RWPE2 (cell line): Measurements from ENCODE around the gene IRF2BP1.

Source experiments
- ATAC-seq: fragments of 200-7000 bp; cut with Tn5 transposase; 3 replicates; pipeline ENCODE4 v1.9.1; 2021; ENCODE audit warnings: low read depth
- DNase-seq: peaks from one replicate; pipeline ENCODE4 v3.0.0-alpha.2; 2020; ENCODE audit warnings: low spot score
- H3K27ac ChIP-seq: fragments of 450-650 bp; 2 replicates; pipeline ENCODE4 v1.5.1; 2017; ENCODE audit warnings: mild to moderate bottlenecking; ENCODE audit not compliant: poor library complexity, severe bottlenecking
- H3K27me3 ChIP-seq: fragments of 250-450 bp; sonication (Bioruptor Pico); 2 replicates; pipeline ENCODE4 v1.5.1; 2021; ENCODE audit warnings: mild to moderate bottlenecking, moderate library complexity; ENCODE audit not compliant: insufficient read depth, poor library complexity, severe bottlenecking
- H3K36me3 ChIP-seq: fragments of 250-450 bp; sonication (Bioruptor Pico); 2 replicates; pipeline ENCODE4 v1.5.1; 2020; ENCODE audit warnings: low read depth, mild to moderate bottlenecking, moderate library complexity
- H3K4me1 ChIP-seq: fragments of 250-450 bp; sonication (Bioruptor Pico); 2 replicates; pipeline ENCODE4 v1.5.1; 2021; ENCODE audit warnings: mild to moderate bottlenecking, moderate library complexity; ENCODE audit not compliant: insufficient read depth, poor library complexity, severe bottlenecking
- H3K4me3 ChIP-seq: fragments of 250-450 bp; sonication (Bioruptor Pico); 2 replicates; pipeline ENCODE4 v1.5.1; 2021; ENCODE audit warnings: mild to moderate bottlenecking, moderate library complexity; ENCODE audit not compliant: severe bottlenecking
- H3K9me3 ChIP-seq: fragments of 250-450 bp; sonication (Bioruptor Pico); 2 replicates; pipeline ENCODE4 v1.5.1; 2021; ENCODE audit warnings: mild to moderate bottlenecking, moderate library complexity; ENCODE audit not compliant: severe bottlenecking
- TF ChIP-seq, protein P1 (sequence below): fragments of 450-650 bp; IDR thresholded peaks from one replicate; pipeline ENCODE4 v1.5.1; 2017; ENCODE audit warnings: mild to moderate bottlenecking, moderate library complexity; ENCODE audit not compliant: poor library complexity, severe bottlenecking

IRF2BP1 gene, protein sequence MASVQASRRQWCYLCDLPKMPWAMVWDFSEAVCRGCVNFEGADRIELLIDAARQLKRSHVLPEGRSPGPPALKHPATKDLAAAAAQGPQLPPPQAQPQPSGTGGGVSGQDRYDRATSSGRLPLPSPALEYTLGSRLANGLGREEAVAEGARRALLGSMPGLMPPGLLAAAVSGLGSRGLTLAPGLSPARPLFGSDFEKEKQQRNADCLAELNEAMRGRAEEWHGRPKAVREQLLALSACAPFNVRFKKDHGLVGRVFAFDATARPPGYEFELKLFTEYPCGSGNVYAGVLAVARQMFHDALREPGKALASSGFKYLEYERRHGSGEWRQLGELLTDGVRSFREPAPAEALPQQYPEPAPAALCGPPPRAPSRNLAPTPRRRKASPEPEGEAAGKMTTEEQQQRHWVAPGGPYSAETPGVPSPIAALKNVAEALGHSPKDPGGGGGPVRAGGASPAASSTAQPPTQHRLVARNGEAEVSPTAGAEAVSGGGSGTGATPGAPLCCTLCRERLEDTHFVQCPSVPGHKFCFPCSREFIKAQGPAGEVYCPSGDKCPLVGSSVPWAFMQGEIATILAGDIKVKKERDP

DNA sequence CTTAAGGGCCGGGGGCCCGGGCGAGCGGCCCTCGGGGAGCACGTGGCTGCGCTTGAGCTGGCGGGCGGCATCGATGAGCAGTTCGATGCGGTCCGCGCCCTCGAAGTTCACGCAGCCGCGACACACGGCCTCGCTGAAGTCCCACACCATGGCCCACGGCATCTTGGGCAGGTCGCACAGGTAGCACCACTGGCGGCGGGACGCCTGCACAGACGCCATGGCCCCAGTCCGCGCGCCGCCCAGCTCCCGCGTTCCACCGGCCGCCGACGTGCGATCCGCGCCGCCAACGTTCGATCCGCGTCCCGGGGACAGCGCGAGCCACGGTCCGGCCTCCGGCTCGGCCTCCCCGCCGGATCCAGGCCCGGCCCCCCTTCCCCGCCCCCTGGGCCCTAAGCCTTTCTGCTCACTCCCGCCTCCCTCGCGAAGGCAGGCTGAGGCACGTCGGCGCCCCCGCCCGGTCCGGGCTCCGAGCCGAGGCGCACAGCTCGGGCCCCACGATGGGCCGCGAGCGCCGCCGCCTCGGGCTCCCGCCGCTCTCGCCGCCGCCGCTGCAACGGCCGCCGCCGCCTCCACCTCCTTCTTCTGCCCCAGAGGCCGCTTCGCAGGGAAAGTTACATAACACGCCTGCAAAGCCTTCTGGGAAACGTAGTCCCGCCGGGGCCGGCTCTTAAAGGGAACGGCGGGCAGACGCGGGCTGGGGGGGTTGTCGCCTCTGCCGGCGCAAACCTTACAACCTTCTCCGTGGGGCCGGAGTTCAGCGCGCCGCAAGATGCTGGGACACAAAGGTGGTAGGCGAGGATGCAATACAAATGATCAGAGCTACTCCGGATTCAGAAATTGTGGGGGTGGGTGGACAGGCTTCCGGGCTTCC is at the start of gene IRF2BP1:
Gene IRF2BP1, minus strand, starts transcription at position 586 of the 871 bp plus-strand sequence. Its CDS starts 367 bp downstream, at position 219.
- TF ChIP-seq, protein P1, sequence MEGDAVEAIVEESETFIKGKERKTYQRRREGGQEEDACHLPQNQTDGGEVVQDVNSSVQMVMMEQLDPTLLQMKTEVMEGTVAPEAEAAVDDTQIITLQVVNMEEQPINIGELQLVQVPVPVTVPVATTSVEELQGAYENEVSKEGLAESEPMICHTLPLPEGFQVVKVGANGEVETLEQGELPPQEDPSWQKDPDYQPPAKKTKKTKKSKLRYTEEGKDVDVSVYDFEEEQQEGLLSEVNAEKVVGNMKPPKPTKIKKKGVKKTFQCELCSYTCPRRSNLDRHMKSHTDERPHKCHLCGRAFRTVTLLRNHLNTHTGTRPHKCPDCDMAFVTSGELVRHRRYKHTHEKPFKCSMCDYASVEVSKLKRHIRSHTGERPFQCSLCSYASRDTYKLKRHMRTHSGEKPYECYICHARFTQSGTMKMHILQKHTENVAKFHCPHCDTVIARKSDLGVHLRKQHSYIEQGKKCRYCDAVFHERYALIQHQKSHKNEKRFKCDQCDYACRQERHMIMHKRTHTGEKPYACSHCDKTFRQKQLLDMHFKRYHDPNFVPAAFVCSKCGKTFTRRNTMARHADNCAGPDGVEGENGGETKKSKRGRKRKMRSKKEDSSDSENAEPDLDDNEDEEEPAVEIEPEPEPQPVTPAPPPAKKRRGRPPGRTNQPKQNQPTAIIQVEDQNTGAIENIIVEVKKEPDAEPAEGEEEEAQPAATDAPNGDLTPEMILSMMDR: no peak
- peak; percentile 63 for ATAC-seq
- Histone ChIP-seq H3K27me3 (no peaks in the 10 kb centered on the region), H3K36me3 (peaks cover 4% of the 10 kb centered on the region), H3K4me3 (peak within 1 kb of the TSS; percentile 69), H3K4me1 (peaks cover 6% of the 10 kb centered on the region), H3K27ac (peak within 1 kb of the TSS; percentile 61), H3K9me3 (no peaks in the 10 kb centered on the region)
- DNase-seq: peak; percentile 92

DNA sequence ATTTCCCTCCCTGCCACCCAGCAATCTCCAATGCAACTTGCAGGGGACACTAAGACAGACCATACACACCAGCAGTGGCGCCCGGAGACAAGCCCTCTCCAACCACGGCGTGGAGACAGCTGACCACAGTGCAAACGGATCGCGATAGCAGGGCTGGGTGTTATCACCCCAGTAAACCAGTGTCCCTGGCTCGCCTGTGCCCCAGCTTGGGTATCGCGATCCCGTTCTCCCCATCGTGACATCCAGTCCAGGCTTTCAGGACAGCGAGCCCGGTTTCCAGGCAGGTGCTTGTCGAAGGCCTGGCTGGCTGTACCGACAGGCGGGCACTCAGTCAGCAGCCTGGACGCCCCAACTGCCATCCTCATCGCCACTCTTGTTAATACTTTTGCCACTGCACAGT is 49.3 kb upstream of the IRF2BP1 start:
- no peak for DNase-seq
- TF ChIP-seq, protein P1: no peak
- Histone ChIP-seq H3K36me3 (no peaks in the 10 kb centered on the region), H3K4me3 (no peak overlapping the region), H3K27ac (no peak overlapping the region), H3K4me1 (no peaks in the 10 kb centered on the region), H3K27me3 (no peaks in the 10 kb centered on the region), H3K9me3 (no peaks in the 10 kb centered on the region)
- ATAC-seq: no peak

DNA sequence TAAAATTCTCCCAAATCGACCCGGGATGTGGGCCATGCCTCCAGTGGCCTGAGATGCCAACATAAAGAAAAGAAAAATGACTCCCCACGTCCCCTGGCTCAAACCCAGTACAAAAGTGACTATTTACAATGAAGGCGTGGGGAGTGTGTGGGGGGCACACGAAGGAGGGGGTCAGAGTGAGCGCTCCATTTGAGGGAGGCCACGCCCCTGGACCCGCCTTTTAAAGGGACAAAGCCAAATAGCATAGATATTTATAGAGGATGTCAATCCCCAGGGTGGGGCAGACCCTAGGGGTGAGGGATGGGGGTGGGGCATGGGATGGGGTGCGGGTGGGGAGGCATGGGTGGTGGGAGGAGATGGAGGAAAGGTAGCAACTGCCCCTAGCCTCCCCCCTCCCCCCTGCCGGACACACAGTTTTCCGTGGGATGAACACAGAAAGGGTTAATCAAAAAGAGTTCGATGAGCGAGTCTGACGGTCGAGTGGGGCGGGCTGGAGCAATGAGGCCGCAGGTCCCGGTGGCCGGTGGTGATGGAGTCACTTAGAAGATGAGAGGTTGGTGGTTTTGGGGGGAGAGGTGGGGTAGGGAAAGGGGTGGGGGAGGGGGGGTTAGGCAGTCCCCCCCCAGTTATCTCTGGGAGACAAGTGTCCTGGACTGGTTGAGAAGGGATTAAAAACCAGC is 48.8 kb upstream of the IRF2BP1 start:
- Histone ChIP-seq H3K36me3 (no peaks in the 10 kb centered on the region), H3K4me1 (no peaks in the 10 kb centered on the region), H3K27me3 (no peaks in the 10 kb centered on the region), H3K9me3 (no peaks in the 10 kb centered on the region), H3K4me3 (no peak overlapping the region), H3K27ac (no peak overlapping the region)
- ATAC-seq (no peak), DNase-seq (no peak)
- TF ChIP-seq, protein P1: no peak

DNA sequence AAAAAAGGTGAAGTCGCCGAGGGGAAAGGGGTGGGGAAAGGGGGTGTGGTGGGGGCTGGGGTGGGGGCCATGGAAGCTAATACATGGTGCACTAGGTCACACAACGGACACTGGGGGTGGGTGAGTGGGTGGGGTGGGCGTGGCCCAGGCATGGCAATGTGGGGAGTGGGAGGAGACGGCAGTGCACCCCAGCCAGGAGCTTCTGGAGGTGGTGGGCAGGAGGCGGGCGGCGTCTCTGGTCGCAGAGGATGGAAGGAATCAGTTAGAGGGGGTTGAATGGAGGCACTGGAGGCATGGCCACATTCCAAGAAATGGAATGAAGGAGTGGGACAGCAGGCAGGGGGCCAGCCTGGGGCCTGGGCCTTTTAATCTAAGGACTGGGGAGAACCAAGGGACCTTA is 47.8 kb upstream of the IRF2BP1 start:
- Histone ChIP-seq H3K36me3 (no peaks in the 10 kb centered on the region), H3K4me3 (no peak overlapping the region), H3K27ac (no peak overlapping the region), H3K9me3 (no peaks in the 10 kb centered on the region), H3K27me3 (no peaks in the 10 kb centered on the region), H3K4me1 (no peaks in the 10 kb centered on the region)
- no peak for ATAC-seq
- TF ChIP-seq, protein P1: no peak
- DNase-seq: no peak
